NT2/D1 (cell line): ENCODE measurements around the gene GASK1A.

Experiments
- DNase-seq: peaks from one replicate; pipeline ENCODE4 v3.0.0-alpha.2; 2011; ENCODE audit warnings: low read depth, low spot score
- H3K27me3 ChIP-seq: 2 replicates; pipeline ENCODE4 v1.6.0; 2011; ENCODE audit warnings: mild to moderate bottlenecking; ENCODE audit not compliant: insufficient read length, insufficient read depth
- H3K36me3 ChIP-seq: 2 replicates; pipeline ENCODE4 v1.6.1; 2011; ENCODE audit warnings: mild to moderate bottlenecking, low read length, mixed read lengths; ENCODE audit not compliant: insufficient read depth, insufficient read length
- H3K4me1 ChIP-seq: 2 replicates; pipeline ENCODE4 v1.5.1; 2011; ENCODE audit not compliant: insufficient read depth, insufficient read length
- H3K4me3 ChIP-seq: 2 replicates; pipeline ENCODE4 v1.5.1; 2011; ENCODE audit warnings: low read depth; ENCODE audit not compliant: insufficient read length
- H3K9ac ChIP-seq: 2 replicates; pipeline ENCODE4 v1.6.0; 2011; ENCODE audit warnings: low read depth; ENCODE audit not compliant: insufficient read length
- H3K9me3 ChIP-seq: 2 replicates; pipeline ENCODE4 v1.5.1; 2011; ENCODE audit warnings: mild to moderate bottlenecking, low read length; ENCODE audit not compliant: insufficient read depth
- SUZ12 ChIP-seq: IDR thresholded peaks from 2 replicates; pipeline ENCODE4 v1.6.1; 2011; ENCODE audit not compliant: insufficient read length, insufficient read depth; ENCODE audit errors: extremely low read depth
- YY1 ChIP-seq: IDR thresholded peaks from 2 replicates; pipeline ENCODE4 v1.6.1; 2011; ENCODE audit not compliant: insufficient read length, insufficient read depth
- ZNF274 ChIP-seq: IDR thresholded peaks from 2 replicates; pipeline ENCODE4 v1.6.1; 2011; ENCODE audit warnings: mild to moderate bottlenecking, low read depth, low read length

GASK1A gene

DNA sequence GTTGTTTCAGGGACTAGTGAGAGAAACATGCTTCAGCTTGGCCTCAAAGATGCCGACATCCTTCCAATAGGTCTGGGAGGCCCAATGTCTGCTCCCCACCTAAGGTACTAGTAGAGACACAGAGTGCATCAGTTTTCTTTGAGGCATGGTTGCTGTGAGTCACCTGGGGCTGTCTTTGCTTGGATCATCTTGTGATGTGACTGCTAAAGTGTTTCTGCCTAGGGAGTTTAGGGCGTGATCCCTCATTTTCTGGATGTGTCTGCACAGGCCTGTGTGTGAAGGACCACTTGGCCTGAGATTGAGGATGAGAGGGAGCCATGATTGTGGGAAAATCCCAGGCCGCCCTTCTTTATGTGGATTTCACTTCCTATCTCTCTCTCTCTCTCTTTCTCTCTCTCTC lies 4.8 kb downstream of the GASK1A start:
- TF ChIP-seq ZNF274 (no peak), SUZ12 (no peak), YY1 (no peak)
- H3K27me3 ChIP-seq: peaks cover 23% of the 10 kb centered on the region
- H3K9ac ChIP-seq: no peak overlapping the region
- no peak for DNase-seq
- H3K4me3 ChIP-seq: no peak overlapping the region
- H3K36me3 ChIP-seq: no peaks in the 10 kb centered on the region
- H3K9me3 ChIP-seq: no peaks in the 10 kb centered on the region
- H3K4me1 ChIP-seq: peaks cover 12% of the 10 kb centered on the region

DNA sequence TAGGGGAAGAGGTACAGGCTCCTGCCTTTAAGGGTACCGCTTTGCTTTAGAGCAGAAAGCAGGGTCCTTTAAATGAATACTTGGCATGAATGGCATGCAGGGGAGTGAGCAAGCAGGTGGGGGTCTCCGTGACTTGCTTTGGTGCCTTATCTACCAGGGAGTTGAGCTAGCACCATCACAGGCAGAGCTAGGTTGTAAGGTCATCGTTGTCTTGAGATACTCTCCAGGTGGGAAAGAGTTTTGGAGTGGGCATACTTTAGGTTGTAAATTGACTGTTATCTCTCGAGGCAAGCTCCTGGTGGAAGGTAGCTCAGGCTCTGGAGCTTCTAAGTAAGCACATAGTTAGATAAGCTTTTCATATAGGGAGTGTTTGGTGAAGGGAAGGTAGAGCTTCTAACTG lies 5.6 kb downstream of the GASK1A start:
- H3K4me3 ChIP-seq: no peak overlapping the region
- peaks cover 12% of the 10 kb centered on the region for H3K4me1 ChIP-seq
- no peak for DNase-seq
- TF ChIP-seq SUZ12: no peak
- TF ChIP-seq ZNF274: no peak
- no peak for TF ChIP-seq YY1
- no peaks in the 10 kb centered on the region for H3K36me3 ChIP-seq
- H3K9ac ChIP-seq: no peak overlapping the region
- no peaks in the 10 kb centered on the region for H3K9me3 ChIP-seq
- peaks cover 15% of the 10 kb centered on the region for H3K27me3 ChIP-seq

DNA sequence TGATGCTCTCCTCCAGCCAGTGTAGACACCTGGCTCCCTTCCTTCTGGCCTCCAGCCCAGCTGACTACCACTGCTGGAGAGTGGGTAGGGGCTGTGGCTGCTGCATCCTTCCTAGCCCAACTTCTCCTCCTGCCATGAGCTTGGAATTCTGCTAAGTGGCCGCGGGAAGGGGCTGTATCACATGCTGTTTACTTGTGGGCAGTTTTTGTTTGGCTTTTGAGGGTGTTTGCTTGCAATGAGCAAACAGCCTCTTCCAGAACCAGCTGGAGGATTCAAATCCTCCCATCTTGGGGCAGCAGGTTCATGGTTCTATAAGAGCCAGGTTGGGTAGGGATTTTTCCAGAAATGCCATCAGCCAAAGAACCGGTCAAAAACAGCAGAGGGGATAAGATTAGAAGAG lies 9.0 kb downstream of the GASK1A start:
- Histone ChIP-seq H3K9me3 (no peaks in the 10 kb centered on the region), H3K4me3 (no peak overlapping the region), H3K27me3 (no peaks in the 10 kb centered on the region), H3K4me1 (peaks cover 14% of the 10 kb centered on the region), H3K9ac (no peak overlapping the region), H3K36me3 (no peaks in the 10 kb centered on the region)
- TF ChIP-seq YY1 (no peak), ZNF274 (no peak), SUZ12 (no peak)
- DNase-seq: no peak

DNA sequence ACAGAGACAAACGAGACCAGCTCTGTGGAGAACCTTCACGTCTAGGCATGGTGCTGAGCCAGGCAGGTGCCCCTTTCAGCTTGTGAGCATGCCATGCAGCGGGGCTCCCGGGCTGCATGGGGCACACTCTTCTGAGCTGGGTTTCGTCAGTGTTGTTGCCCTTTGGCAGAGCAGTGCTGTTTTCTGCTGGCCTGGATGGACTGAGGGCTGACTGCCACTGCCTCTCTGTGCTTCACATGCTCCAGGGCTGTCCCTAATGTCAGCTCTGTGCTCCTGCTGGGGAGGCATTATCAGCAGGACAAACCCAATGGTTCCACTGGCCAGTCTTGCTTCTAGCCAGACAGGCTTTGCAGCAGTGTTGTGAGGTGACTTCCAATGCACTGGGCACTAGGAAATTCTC lies 9.5 kb downstream of the GASK1A start:
- no peak overlapping the region for H3K9ac ChIP-seq
- no peak for DNase-seq
- no peaks in the 10 kb centered on the region for H3K36me3 ChIP-seq
- H3K27me3 ChIP-seq: no peaks in the 10 kb centered on the region
- H3K4me3 ChIP-seq: no peak overlapping the region
- peaks cover 14% of the 10 kb centered on the region for H3K4me1 ChIP-seq
- no peaks in the 10 kb centered on the region for H3K9me3 ChIP-seq
- TF ChIP-seq YY1 (no peak), SUZ12 (no peak), ZNF274 (no peak)

DNA sequence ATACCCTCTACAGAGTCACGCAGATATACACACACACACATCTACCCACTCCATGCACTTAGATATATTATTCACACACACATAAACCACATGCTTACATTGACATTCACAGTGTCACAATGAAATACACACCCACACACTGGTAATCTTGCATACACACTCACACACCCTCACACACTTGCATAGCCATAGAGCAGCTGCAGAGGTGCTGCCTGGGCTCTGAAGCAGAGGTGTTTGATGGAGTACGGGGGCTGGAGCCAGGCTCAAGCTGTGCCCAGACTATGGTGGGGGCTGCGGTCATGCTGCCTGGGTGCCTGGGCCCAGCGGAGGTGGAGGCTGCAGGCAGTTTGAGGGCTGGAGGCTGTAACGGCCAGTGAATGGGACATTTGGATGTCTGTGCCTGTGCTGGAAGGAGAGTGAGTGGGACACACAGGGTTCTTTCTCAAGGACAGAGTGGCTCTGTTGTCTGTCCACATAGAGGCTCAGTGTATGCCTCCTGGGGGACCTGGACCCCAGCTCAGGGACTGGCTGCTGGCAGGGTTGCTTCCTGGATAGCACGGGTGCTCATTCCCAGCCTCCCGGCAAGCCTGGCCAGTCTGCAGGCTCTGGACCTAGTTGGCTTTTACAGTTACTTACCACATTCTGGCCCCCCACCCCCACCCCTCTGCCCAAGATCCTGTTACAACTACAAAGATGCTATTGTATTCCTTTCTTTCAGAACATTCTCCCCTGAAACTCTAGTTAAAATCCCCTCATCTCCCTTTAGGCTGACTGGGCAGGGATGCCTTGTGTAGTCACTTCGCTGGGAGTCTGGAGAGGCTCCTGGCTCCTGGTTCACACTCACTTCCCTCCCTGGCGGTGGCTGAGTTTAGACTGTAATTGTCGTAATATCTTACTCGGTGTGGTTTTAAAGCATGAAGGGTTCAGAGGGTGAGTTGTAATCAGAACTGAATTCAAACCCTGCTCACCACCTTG lies 12.5 kb downstream of the GASK1A start:
- H3K9me3 ChIP-seq: no peaks in the 10 kb centered on the region

DNA sequence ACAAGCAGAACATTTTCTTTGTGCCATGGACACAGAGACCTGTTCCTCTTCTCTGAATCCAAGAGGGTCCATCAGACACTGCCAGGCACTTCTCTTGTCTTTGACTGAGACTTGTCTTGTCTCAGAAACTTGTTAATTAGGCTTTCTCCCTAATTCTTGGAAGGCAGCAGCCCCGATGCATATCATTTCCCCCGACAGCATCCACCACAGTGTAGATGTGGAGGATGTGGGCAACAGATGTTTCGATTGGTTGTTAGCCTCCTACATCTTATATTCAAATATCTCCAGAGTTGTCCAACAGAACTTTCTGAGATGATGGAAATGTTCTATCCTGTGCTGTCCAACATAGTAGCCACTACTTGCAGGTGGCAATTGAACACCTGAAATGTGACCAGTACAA lies 15.5 kb downstream of the GASK1A start:
- Histone ChIP-seq H3K4me3 (no peak overlapping the region), H3K9ac (no peak overlapping the region), H3K27me3 (no peaks in the 10 kb centered on the region), H3K36me3 (no peaks in the 10 kb centered on the region), H3K9me3 (no peaks in the 10 kb centered on the region), H3K4me1 (peaks cover 6% of the 10 kb centered on the region)
- no peak for DNase-seq
- TF ChIP-seq ZNF274 (no peak), SUZ12 (no peak), YY1 (no peak)

More for the DNA sequence above, 12.5 kb downstream of the GASK1A start:
- peaks cover 6% of the 10 kb centered on the region for H3K4me1 ChIP-seq
- H3K27me3 ChIP-seq: no peaks in the 10 kb centered on the region
- TF ChIP-seq SUZ12: no peak
- no peak for TF ChIP-seq YY1
- TF ChIP-seq ZNF274: no peak
- DNase-seq: no peak
- H3K36me3 ChIP-seq: no peaks in the 10 kb centered on the region
- peak overlapping the region; percentile 34 for H3K9ac ChIP-seq
- no peak overlapping the region for H3K4me3 ChIP-seq

DNA sequence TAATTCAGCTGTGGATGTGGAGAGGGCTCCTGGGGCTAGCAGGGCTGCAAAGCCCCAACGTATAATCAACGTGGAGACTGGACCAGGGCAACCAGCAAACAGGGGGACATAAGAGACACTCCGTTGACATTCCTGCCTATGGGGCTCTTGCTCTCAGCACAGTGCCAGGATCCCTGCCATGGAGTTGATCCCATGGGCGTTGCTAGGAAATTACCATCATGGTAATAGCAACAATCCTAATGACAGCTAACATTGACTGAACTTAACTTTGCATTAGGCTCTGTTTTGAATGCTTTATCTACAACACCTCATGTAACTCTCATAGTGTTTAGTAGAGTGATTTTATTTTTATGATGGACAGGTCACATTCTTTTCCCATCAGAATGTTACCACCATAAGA lies 16.9 kb downstream of the GASK1A start:
- no peak for DNase-seq
- H3K4me1 ChIP-seq: peaks cover 6% of the 10 kb centered on the region
- H3K9ac ChIP-seq: no peak overlapping the region
- TF ChIP-seq SUZ12 (no peak), ZNF274 (no peak), YY1 (no peak)
- no peaks in the 10 kb centered on the region for H3K27me3 ChIP-seq
- no peaks in the 10 kb centered on the region for H3K9me3 ChIP-seq
- no peak overlapping the region for H3K4me3 ChIP-seq
- no peaks in the 10 kb centered on the region for H3K36me3 ChIP-seq
